NCI-H2171 treated with DMSO at 0.1 percent for 48 hours (cell line): ENCODE results near the gene RASL11B.

Experiments used
- DNase-seq: peaks from one replicate; lab custom pipeline; 2025; lab: John Stamatoyannopoulos, UW

Gene RASL11B

GRCh38 chr4:52843351-52843750 is 18.8 kb upstream of the RASL11B start:
- no peak for DNase-seq

GRCh38 chr4:52843958-52844357 is 18.2 kb upstream of the RASL11B start:
- no peak for DNase-seq

- DNase-seq = no peak
Observed at GRCh38 chr4:52844596-52844995, 17.5 kb upstream of the RASL11B start.

- no peak for DNase-seq
Observed at GRCh38 chr4:52846502-52846901, 15.6 kb upstream of the RASL11B start.

- no peak for DNase-seq
Observed at GRCh38 chr4:52848254-52848653, 13.9 kb upstream of the RASL11B start.

- no peak for DNase-seq
Observed at GRCh38 chr4:52850406-52851124, 11.6 kb upstream of the RASL11B start.

GRCh38 chr4:52852041-52852440 is 10.1 kb upstream of the RASL11B start:
- no peak for DNase-seq

GRCh38 chr4:52852711-52853110 is 9.4 kb upstream of the RASL11B start:
- no peak for DNase-seq

- no peak for DNase-seq
Observed at GRCh38 chr4:52853351-52853750, 8.8 kb upstream of the RASL11B start.

GRCh38 chr4:52856801-52857200 is 5.3 kb upstream of the RASL11B start:
- no peak for DNase-seq

GRCh38 chr4:52860361-52860760 is 1.8 kb upstream of the RASL11B start:
- DNase-seq = no peak

- no peak for DNase-seq
Observed at GRCh38 chr4:52861171-52861823, 820 bp upstream of the RASL11B start.

GRCh38 chr4:52862639-52863161 is 583 bp downstream of the RASL11B start:
- DNase-seq = no peak

- no peak for DNase-seq
Observed at GRCh38 chr4:52863324-52863723, 1.2 kb downstream of the RASL11B start.

GRCh38 chr4:52864793-52865192 is 2.7 kb downstream of the RASL11B start:
- no peak for DNase-seq

- DNase-seq = no peak
Observed at GRCh38 chr4:52865300-52865699, 3.2 kb downstream of the RASL11B start.

- DNase-seq = no peak
Observed at GRCh38 chr4:52866734-52867133, 4.6 kb downstream of the RASL11B start.

GRCh38 chr4:52867163-52867562 is 5.0 kb downstream of the RASL11B start:
- DNase-seq = no peak

GRCh38 chr4:52868133-52868532 is 6.0 kb downstream of the RASL11B start:
- peak; percentile 3 for DNase-seq

GRCh38 chr4:52869196-52869595 is 7.1 kb downstream of the RASL11B start:
- DNase-seq = peak; percentile 52

GRCh38 chr4:52869656-52870055 is 7.5 kb downstream of the RASL11B start:
- DNase-seq = no peak

GRCh38 chr4:52870225-52870624 is 8.1 kb downstream of the RASL11B start:
- no peak for DNase-seq

- DNase-seq = no peak
Observed at GRCh38 chr4:52873191-52873590, 11.1 kb downstream of the RASL11B start.
